Umbilical cord (tissue), 2 donors: ENCODE data around the gene CDKL1. TPM values are rescaled to one million over a fixed set of nuclear protein-coding genes. Genes with fewer than 3 reads are reported as not detected.
A peak's percentile ranks its signal among the peaks of the same experiment; 100 is the strongest.

Experiments used
- DNase-seq: peaks from one replicate; pipeline ENCODE4 v3.0.0-alpha.2; 2015; ENCODE audit warnings: low spot score
- total RNA-seq: library from RNA; depleted of rRNA; stranded (reverse); fragments of >200 nt; gene quantifications from one replicate; pipeline ENCODE4 v1.2.3, GENCODE V29; 2014; ENCODE audit warnings: low replicate concordance; ENCODE audit not compliant: insufficient read depth

CDKL1 gene
- total RNA-seq, result 20.2 TPM

DNA sequence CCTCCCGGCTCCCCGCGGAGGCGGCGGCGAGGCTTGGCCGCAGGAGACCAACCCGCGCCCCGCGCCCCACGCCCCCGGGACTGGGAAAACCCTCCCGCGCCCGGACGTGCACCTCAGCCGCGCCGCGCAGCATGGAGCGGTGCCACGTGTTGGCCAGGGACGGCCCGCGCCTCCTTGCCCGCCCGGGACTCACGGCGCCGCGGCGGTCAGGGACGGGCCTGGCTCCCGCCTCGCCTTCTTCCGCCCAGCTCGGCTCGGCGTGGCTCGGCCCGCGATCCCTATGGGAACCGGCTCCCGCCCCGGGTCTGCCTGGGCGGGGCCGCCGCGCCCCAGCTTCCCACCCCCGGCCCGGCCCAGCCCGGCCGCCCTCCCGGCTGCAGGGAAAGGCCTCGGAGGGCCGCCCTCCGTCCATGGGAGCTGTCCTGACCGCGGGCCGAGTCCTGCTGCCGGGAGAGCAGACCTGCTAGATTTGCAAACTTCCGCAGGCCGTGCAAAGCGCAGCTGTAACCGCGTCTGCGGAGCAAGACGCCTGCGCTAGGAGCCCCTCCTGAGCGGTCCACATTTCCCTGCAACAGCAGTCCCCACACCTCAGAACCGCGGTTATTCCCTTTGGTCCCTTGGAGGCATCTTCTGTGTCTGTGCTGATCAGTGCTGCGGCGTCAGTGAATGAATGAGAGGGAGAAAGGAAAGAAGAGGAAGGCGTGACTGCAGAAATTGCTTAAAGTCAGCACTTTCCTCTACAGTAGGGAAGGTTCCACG lies at the start of gene CDKL1:
Gene CDKL1 (minus strand): TSS at position 251 of the 759 bp plus-strand sequence. CDS start 1,013 bp downstream, outside the sequence.
- DNase-seq, result peak; percentile 84

- no peak for DNase-seq
Measured at GRCh38 chr14:50434528-50434927, 37.8 kb upstream of the CDKL1 start.

- DNase-seq, result no peak
Measured at GRCh38 chr14:50432131-50432530, 35.5 kb upstream of the CDKL1 start.

DNA sequence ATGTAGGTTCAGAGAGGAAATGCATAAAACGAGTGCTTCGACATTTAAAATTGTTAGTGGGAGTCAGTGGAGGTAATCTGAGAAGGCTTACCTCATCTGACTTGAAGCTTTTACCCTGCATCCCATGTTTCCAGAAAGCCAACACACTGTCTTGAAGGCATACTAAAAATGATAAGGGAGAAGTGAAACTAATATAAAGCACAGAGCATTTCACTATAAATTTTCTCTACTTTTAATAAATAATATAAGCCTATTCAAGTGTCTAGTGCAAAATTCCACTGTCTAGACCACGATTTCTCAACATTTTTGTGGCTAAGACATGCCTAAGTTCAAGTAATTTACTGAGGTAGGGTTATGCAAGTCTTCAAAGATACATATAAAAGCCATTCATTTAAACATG lies 29.1 kb upstream of the CDKL1 start:
- DNase-seq, result peak; percentile 32

GRCh38 chr14:50425105-50425504 lies 28.4 kb upstream of the CDKL1 start:
- DNase-seq, result no peak

- DNase-seq, result no peak
Measured at GRCh38 chr14:50423529-50423928, 26.8 kb upstream of the CDKL1 start.

GRCh38 chr14:50421499-50421898 lies 24.8 kb upstream of the CDKL1 start:
- no peak for DNase-seq

DNA sequence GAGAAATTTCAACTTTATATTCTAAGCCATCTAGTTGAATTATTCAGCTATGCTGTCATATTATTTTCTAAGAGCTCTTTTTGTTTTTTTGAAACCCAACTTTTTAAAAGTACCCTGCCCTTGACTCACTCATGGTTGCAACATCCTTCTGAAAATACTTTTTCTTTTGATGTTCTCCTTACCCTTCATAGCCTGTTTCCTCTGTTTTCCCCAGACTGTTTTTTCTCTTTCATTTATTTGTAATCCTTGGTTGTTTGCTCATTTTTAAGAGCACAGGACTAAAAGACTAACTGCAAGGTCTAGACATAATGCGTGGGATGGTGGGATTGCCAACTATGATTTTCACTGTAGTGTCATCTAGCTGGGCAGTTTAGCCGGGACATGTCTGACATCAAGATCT lies 21.2 kb upstream of the CDKL1 start:
- no peak for DNase-seq

DNA sequence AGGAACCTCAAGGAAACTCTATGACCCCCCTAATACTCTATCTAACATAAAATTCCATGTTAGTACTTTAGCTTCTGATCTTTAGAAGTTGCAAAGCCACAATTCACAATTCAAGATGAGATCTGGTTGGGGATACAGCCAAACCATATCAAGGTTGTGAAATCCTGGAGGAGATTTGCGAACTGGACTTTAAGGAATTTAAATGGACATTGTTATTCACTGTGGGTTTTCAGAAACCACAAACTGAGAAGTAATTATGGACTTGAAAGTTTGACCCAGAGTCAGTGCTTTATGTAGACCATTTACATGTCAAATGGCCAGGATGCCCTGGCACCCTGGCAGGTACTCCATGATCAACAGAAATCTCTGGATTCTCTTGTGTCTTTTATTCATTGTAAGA lies 14.2 kb upstream of the CDKL1 start:
- peak; percentile 64 for DNase-seq

DNA sequence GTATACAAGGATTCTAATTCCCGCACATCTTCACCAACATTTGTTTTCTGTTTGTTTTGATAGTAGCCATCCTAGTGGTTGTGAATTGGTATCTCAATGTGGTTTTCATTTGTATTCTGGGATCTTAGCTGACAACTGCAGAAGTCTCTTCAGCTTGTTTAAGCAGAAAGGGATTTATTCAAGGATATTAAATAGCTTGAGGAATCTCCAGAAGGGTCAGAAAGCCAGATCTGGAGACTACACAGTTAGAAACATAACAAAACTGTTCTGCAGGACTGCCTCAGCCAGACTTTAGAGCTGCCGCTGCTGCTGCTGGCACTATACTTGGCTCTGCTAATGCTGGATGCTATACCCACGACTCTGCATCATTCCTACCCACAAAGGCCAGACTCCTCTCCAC lies 13.4 kb upstream of the CDKL1 start:
- DNase-seq, result peak; percentile 74

GRCh38 chr14:50407111-50407812 lies 10.6 kb upstream of the CDKL1 start:
- DNase-seq, result no peak

- no peak for DNase-seq
Measured at GRCh38 chr14:50403419-50403818, 6.7 kb upstream of the CDKL1 start.

DNA sequence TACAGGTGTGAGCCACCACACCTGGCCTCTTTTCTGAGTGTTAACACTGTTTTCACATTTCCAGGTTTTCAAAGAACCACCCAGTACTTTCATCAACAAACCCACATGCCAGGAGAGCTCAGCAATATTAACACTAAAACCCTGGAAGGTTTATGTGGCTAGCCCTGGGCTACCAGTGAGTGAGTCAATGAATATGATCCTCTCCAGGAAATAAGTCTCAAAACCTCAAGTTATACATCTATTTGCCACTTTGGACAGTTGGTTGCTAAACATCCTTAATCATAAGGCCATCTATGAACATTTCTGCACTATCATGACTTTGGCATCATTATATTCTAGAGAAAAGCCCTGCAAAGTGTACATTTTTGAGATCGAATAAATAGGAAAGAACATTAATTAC lies 6.3 kb upstream of the CDKL1 start:
- DNase-seq, result no peak

- no peak for DNase-seq
Measured at GRCh38 chr14:50400461-50400860, 3.8 kb upstream of the CDKL1 start.

DNA sequence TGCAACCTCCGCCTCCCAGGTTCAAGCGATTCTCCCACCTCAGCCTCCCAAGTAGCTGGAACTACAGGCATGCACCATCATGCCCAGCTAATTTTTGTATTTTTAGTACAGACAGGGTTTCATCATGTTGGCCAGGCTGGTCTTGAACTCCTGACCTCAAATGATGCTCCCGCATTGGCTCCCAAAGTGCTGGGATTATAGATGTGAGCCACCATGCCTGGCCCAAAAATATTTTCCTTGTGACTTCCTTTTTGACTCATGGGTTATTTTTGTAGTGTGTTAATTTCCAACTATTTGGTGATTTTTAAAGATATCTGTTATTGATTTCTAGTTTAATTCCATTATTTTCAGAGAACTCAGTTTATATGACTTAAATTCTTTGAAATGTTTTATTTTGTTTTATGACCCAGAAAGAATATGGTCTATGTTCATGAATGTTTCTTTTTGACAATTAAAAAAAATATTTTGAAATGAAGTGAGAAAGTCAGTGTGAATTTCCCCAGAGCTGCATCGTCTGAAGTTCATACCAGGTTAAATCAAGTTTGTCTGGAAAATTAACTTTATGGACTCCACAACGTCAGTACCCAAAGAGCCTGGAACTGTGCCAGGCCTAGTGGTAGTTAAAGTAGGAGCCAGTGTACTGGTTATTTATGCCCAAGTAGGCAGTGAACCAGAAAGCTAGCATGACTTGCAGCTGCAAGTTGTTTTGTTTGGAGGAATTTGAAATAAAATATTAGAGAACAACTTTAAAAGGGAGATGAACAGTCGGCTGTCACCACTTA lies 2.8 kb upstream of the CDKL1 start:
- DNase-seq, result no peak

DNA sequence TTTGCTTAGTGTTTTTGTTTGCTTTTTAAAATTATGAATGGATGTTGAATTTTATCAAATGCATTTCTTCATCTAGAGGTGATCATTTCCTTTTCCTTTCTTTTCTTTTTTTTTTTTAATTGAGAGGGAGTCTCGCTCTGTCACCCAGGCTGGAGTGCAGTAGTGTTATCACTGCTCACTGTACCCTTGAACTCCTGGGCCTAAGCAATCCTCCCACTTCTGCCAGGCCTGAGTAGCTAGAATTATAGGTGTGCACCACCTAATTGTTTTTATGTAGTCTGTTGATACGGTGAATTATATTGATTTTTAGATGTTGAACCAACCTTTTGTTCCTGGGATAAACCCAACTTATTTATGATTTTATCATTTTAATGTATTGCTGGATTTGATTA lies 1.5 kb upstream of the CDKL1 start:
- no peak for DNase-seq

DNA sequence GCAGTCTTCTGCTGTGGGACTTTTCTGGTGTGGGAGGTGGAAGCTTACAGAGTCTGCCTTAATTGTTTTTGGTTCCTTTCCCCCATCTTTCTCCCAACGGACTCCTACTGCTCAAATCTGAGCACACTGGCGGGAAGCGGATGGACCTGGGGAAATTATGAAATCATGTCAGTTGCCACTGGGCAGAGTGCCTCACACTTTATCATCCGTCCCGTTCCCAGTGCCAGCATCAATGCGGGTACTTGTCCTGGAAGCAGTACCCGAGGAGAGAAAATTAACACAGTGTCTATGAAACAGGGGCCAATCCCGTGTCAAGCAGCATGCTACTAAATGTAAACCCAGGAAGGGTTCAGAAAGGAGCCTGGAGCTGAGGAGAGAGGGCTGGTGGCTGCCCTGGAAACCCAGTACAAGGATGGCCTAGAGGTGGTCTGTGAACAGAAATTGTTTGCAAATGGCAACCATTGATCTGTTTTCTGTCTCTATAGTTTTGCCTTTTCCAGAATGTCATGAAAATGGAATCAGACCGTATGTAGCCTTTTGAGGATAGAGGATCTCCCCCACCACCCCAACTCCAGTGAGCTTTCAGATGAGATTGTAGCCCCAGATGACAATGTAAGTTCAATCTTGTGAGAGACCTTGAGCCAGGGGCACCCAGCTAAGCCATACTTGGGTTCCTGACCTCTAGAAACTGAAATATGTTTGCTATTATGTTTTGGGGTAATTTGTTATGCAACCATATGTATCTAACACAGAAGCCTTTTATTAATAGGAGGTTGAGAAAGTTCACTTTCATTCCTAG lies 908 bp upstream of the CDKL1 start:
- DNase-seq, result no peak

- peak; percentile 40 for DNase-seq
Measured at GRCh38 chr14:50395448-50395847, 1.2 kb downstream of the CDKL1 start.

- no peak for DNase-seq
Measured at GRCh38 chr14:50394713-50395112, 2.0 kb downstream of the CDKL1 start.

- no peak for DNase-seq
Measured at GRCh38 chr14:50389668-50390441, 6.8 kb downstream of the CDKL1 start.
